ENCODE measurements around the gene DRAP1. TPM values are rescaled to one million over a fixed set of nuclear protein-coding genes. Genes with fewer than 3 reads are reported as not detected.

DRAP1 gene
- total RNA-seq, 1 donor from 2014 or later = 118 TPM

GRCh38 chr11:65968600-65969482 lies 49.6 kb downstream of the DRAP1 start:
- Mint-ChIP-seq H3K4me3 (ENCODE audit: low read depth) (no peak overlapping the region), H3K27ac (no peak overlapping the region), H3K36me3 (ENCODE audit: low read depth) (peaks cover 80% of the 10 kb centered on the region), H3K9me3 (no peaks in the 10 kb centered on the region), H3K4me1 (ENCODE audit: low read depth) (peaks cover 6% of the 10 kb centered on the region), H3K27me3 (ENCODE audit: low read depth) (no peaks in the 10 kb centered on the region)
- intact Hi-C loops (cut with micrococcal nuclease) = no loop called here
- no peak for DNase-seq (ENCODE audit: low spot score)

Other genes starting within 250 kb of the DRAP1 start
- 76.3 and 79.4 TPM in 2 replicates for gene KAT5, start 207.2 kb upstream of the DRAP1 start, total RNA-seq
- gene RNASEH2C, start 198.6 kb upstream of the DRAP1 start, total RNA-seq = 85.0 and 94.0 TPM in 2 replicates
- 24.6 and 24.9 TPM in 2 replicates for gene AP5B1, start 138.4 kb upstream of the DRAP1 start, total RNA-seq
- 0.16 TPM in 2 replicates for gene OVOL1, start 132.4 kb upstream of the DRAP1 start, total RNA-seq
- 0.64 and 0.96 TPM in 2 replicates for gene SNX32, start 85.5 kb upstream of the DRAP1 start, total RNA-seq
- gene CFL1, start 61.2 kb upstream of the DRAP1 start, total RNA-seq = 1,155 and 1,184 TPM in 2 replicates
- gene MUS81, start 59.0 kb upstream of the DRAP1 start, total RNA-seq = 84.9 and 90.5 TPM in 2 replicates
- 8.8 and 9.2 TPM in 2 replicates for gene EFEMP2, start 46.6 kb upstream of the DRAP1 start, total RNA-seq
- gene CTSW, start 39.6 kb upstream of the DRAP1 start, total RNA-seq = 10.0 and 10.3 TPM in 2 replicates
- gene FIBP, start 31.0 kb upstream of the DRAP1 start, total RNA-seq = 95.4 and 99.8 TPM in 2 replicates
- gene CCDC85B, start 28.8 kb upstream of the DRAP1 start, total RNA-seq = 53.2 and 55.2 TPM in 2 replicates
- gene FOSL1, start 19.0 kb upstream of the DRAP1 start, total RNA-seq = 24.0 and 25.9 TPM in 2 replicates
- 23.7 and 23.8 TPM in 2 replicates for gene C11orf68, start 364 bp upstream of the DRAP1 start, total RNA-seq
- gene TSGA10IP, start 26.1 kb downstream of the DRAP1 start, total RNA-seq = not detected in 2 replicates
- 81.7 and 98.5 TPM in 2 replicates for gene SART1, start 42.3 kb downstream of the DRAP1 start, total RNA-seq
- 64.5 and 65.2 TPM in 2 replicates for gene EIF1AD, start 82.7 kb downstream of the DRAP1 start, total RNA-seq
- 272 and 281 TPM in 2 replicates for gene BANF1, start 83.1 kb downstream of the DRAP1 start, total RNA-seq
- 0.69 and 0.75 TPM in 2 replicates for gene CST6, start 92.6 kb downstream of the DRAP1 start, total RNA-seq
- 0.46 and 0.78 TPM in 2 replicates for gene CATSPER1, start 107.1 kb downstream of the DRAP1 start, total RNA-seq
- 0.18 TPM in 1 of 2 replicates, not detected in the other for gene GAL3ST3, start 129.7 kb downstream of the DRAP1 start, total RNA-seq
- gene SF3B2, start 132.9 kb downstream of the DRAP1 start, total RNA-seq = 252 and 268 TPM in 2 replicates
- gene PACS1, start 150.8 kb downstream of the DRAP1 start, total RNA-seq = 75.6 and 83.7 TPM in 2 replicates

Measured in activated T-helper 2 cell treated with anti-CD3 and anti-CD28 coated beads, Interferon-gamma antibody, Interleukin-2, Interleukin-4, amounts not matched to agents 10 μg/mL and 5 μg/mL and 100 μg/mL, durations not matched to agents 14 hours and 24 hours and 36 hours (primary cell).